Measurements from ENCODE around the gene SLC35D3.

DNA sequence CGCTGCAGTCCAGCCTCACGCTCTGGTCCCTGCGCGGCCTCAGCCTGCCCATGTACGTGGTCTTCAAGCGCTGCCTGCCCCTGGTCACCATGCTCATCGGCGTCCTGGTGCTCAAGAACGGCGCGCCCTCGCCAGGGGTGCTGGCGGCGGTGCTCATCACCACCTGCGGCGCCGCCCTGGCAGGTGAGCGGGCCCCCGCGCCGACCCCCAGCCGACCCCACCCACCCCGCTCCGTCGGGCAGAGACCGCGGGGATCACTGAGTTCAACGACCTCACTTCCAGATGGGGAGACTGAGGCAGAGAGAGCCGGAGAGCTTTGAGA, 545 bp downstream of the SLC35D3 start:
- TF ChIP-seq, protein P1, sequence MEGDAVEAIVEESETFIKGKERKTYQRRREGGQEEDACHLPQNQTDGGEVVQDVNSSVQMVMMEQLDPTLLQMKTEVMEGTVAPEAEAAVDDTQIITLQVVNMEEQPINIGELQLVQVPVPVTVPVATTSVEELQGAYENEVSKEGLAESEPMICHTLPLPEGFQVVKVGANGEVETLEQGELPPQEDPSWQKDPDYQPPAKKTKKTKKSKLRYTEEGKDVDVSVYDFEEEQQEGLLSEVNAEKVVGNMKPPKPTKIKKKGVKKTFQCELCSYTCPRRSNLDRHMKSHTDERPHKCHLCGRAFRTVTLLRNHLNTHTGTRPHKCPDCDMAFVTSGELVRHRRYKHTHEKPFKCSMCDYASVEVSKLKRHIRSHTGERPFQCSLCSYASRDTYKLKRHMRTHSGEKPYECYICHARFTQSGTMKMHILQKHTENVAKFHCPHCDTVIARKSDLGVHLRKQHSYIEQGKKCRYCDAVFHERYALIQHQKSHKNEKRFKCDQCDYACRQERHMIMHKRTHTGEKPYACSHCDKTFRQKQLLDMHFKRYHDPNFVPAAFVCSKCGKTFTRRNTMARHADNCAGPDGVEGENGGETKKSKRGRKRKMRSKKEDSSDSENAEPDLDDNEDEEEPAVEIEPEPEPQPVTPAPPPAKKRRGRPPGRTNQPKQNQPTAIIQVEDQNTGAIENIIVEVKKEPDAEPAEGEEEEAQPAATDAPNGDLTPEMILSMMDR (IDR thresholded peaks at IDR 0.05): no peak
- TF ChIP-seq POLR2A (IDR thresholded peaks at IDR 0.05) (no peak), EP300 (IDR thresholded peaks at IDR 0.05) (no peak), POLR2AphosphoS5 (IDR thresholded peaks at IDR 0.05) (no peak)

Measured in sigmoid colon (tissue), 4 donors.